Progenitor cell of endocrine pancreas (in vitro differentiated cells): ENCODE measurements around the gene ASXL2. TPM values are rescaled to one million over a fixed set of nuclear protein-coding genes. Genes with fewer than 3 reads are reported as not detected.

Source experiments
- DNase-seq: peaks from one replicate; pipeline ENCODE4 v3.0.0; 2021; ENCODE audit warnings: low spot score; ENCODE audit not compliant: unreplicated experiment
- H3K27ac Mint-ChIP-seq: 2 replicates; pipeline ENCODE4 v1.8.0; 2021; ENCODE audit warnings: mild to moderate bottlenecking, moderate library complexity, mixed read lengths
- H3K27me3 Mint-ChIP-seq: 2 replicates; pipeline ENCODE4 v1.8.0; 2021; ENCODE audit warnings: mixed read lengths
- H3K36me3 Mint-ChIP-seq: 2 replicates; pipeline ENCODE4 v1.8.0; 2022; ENCODE audit warnings: mixed read lengths; ENCODE audit not compliant: insufficient read depth
- H3K4me1 Mint-ChIP-seq: 2 replicates; pipeline ENCODE4 v1.8.0; 2021; ENCODE audit warnings: low read depth, mixed read lengths
- H3K4me3 Mint-ChIP-seq: 2 replicates; pipeline ENCODE4 v1.8.0; 2021; ENCODE audit warnings: low read depth, mild to moderate bottlenecking, moderate library complexity, mixed read lengths
- H3K9me3 Mint-ChIP-seq: 2 replicates; pipeline ENCODE4 v1.8.0; 2021; ENCODE audit warnings: low read depth, mixed read lengths
- CTCF ChIP-seq: fragments of 200-600 bp; sonication (generic); IDR thresholded peaks from one replicate; pipeline ENCODE4 v1.5.0; 2021; ENCODE audit warnings: antibody characterized with exemption, mild to moderate bottlenecking; ENCODE audit not compliant: unreplicated experiment
- total RNA-seq: library from RNA; stranded (reverse); gene quantifications from 2 replicates; pipeline ENCODE4 v1.2.1, GENCODE V29; 2021

The ASXL2 gene
- total RNA-seq, 1 donor from 2014 or later, result 24.8 TPM

- no peak for TF ChIP-seq CTCF
- Mint-ChIP-seq H3K36me3 (no peaks in the 10 kb centered on the region), H3K27ac (no peak overlapping the region), H3K4me3 (no peak overlapping the region), H3K9me3 (no peaks in the 10 kb centered on the region), H3K4me1 (peaks cover 5% of the 10 kb centered on the region), H3K27me3 (peaks cover 3% of the 10 kb centered on the region)
- DNase-seq, result no peak
Measured at GRCh38 chr2:25684577-25685473, 193.5 kb downstream of the ASXL2 start.

Other genes starting within 250 kb of the ASXL2 start
- gene DTNB, start 204.9 kb downstream of the ASXL2 start, total RNA-seq, result 26.6 and 29.3 TPM in 2 replicates
- 42.3 TPM in 2 replicates for gene KIF3C, start 104.0 kb upstream of the ASXL2 start, total RNA-seq
- gene RAB10, start 155.6 kb upstream of the ASXL2 start, total RNA-seq, result 106 and 114 TPM in 2 replicates